ENCODE measurements around the gene SNX1.

GRCh38 chr15:64099379-64099778 is 3.6 kb downstream of the SNX1 start:
- TF ChIP-seq POLR2A (IDR thresholded peaks at IDR 0.05; ENCODE audit: low read depth, low read length) (no peak), POLR2AphosphoS5 (IDR thresholded peaks at IDR 0.05; ENCODE audit: low read depth, low read length) (no peak)

Measured in GM12892 (cell line).